ENCODE measurements around the gene NAT9.

NAT9 gene

DNA sequence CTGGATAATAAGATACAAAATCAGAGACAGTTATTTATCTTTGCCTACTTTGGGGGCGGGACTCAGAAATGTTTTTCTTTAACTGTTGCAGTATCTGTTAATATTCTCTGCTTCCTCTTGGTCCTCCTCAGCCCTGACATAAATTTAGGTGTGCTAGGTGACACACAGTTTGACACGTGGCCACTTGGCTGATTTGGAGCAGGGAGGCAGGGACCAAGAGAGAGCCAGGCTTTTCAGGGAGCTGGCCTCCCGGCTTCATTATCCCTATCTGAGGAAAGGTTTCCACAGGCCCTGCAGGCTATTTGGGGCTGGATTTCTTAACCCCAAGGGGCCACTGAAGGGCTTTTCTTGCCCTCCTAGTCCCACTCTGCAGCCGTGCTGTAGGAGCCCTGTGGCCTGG is 20.1 kb upstream of the NAT9 start:
- no peak for DNase-seq
- Histone ChIP-seq H3K4me3 (ENCODE audit: low read depth, low read length) (no peak overlapping the region), H3K27me3 (replicated peaks) (no peaks in the 10 kb centered on the region), H3K27ac (no peak overlapping the region), H3K36me3 (replicated peaks) (peaks cover 44% of the 10 kb centered on the region)
- in situ Hi-C loops (cut with HindIII; ENCODE audit: low pct_ligation_motif_present, low sequenced_read_pairs) = no loop called here
- TF ChIP-seq, protein P1, sequence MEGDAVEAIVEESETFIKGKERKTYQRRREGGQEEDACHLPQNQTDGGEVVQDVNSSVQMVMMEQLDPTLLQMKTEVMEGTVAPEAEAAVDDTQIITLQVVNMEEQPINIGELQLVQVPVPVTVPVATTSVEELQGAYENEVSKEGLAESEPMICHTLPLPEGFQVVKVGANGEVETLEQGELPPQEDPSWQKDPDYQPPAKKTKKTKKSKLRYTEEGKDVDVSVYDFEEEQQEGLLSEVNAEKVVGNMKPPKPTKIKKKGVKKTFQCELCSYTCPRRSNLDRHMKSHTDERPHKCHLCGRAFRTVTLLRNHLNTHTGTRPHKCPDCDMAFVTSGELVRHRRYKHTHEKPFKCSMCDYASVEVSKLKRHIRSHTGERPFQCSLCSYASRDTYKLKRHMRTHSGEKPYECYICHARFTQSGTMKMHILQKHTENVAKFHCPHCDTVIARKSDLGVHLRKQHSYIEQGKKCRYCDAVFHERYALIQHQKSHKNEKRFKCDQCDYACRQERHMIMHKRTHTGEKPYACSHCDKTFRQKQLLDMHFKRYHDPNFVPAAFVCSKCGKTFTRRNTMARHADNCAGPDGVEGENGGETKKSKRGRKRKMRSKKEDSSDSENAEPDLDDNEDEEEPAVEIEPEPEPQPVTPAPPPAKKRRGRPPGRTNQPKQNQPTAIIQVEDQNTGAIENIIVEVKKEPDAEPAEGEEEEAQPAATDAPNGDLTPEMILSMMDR (IDR thresholded peaks at IDR 0.05; ENCODE audit: low read depth, low read length, missing control alignments) = no peak

DNA sequence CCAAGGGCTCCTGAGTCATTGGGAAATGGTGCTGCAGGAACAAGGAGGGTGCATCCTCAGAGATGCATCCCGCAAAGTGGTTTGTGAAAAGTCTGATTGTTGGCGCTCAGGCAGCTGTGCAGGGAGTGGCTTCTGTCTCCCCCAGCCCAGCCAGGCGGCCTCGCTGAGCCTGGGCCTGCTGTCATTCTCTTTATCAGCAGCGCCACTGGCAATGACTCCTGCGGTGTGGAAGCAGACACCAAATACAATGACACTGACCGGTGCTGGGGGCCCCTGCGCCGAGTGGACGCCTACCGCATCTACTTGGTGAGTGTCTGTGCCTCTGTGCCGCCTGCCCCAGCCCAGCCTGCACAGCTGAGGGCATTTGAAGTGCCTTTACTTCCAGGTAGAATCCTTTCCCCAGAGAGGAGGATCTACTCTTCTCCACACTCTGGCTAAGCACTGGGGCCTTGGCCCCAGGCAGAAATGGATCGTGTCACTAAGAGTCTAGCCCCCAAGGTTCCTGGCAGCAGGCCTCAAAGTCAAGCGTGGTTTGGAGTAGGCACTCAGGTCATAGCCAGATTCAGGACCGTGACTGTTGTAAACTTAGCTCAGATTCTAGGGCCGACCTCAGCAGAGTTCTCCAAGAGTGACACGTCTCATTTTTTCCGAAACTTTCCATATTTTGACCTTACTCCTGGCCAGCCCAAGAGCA is 19.3 kb upstream of the NAT9 start:
- H3K4me3 ChIP-seq (ENCODE audit: low read depth, low read length) = no peak overlapping the region
- in situ Hi-C loops (cut with HindIII; ENCODE audit: low pct_ligation_motif_present, low sequenced_read_pairs) = no loop called here
- H3K36me3 ChIP-seq (replicated peaks) = peaks cover 44% of the 10 kb centered on the region
- no peak for DNase-seq
- no peak overlapping the region for H3K27ac ChIP-seq
- TF ChIP-seq, protein P1 (IDR thresholded peaks at IDR 0.05; ENCODE audit: low read depth, low read length, missing control alignments) = no peak
- H3K27me3 ChIP-seq (replicated peaks) = no peaks in the 10 kb centered on the region

DNA sequence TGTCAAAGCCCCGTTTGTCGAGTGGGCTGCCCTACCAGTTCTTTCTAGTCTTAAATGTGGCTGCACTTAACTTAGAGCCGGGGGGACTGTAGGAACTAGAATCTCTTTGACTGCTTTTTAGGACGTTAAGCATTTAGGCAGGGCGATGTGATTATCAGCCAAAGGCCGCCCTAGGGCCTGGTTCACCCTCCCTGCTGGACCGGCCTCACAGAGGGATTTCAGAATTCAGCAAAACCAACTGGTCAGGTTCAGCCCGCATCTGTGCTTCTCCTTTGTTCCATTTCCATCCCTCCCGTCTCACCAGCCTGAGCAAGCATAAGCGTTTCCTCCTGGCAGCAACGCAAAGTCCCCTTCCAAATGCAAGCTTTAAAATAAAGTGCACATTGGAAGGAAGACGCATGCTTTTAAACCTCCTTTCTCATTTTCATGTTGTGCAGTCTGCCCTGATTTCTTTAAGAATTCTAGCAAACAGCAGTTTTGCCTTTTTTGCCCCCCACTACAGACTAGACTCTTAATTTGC is 16.5 kb upstream of the NAT9 start:
- Histone ChIP-seq H3K27me3 (replicated peaks) (no peaks in the 10 kb centered on the region), H3K4me3 (ENCODE audit: low read depth, low read length) (no peak overlapping the region), H3K36me3 (replicated peaks) (peaks cover 34% of the 10 kb centered on the region), H3K27ac (no peak overlapping the region)
- no peak for DNase-seq
- in situ Hi-C loops (cut with HindIII; ENCODE audit: low pct_ligation_motif_present, low sequenced_read_pairs) = no loop called here
- TF ChIP-seq, protein P1 (IDR thresholded peaks at IDR 0.05; ENCODE audit: low read depth, low read length, missing control alignments) = no peak

DNA sequence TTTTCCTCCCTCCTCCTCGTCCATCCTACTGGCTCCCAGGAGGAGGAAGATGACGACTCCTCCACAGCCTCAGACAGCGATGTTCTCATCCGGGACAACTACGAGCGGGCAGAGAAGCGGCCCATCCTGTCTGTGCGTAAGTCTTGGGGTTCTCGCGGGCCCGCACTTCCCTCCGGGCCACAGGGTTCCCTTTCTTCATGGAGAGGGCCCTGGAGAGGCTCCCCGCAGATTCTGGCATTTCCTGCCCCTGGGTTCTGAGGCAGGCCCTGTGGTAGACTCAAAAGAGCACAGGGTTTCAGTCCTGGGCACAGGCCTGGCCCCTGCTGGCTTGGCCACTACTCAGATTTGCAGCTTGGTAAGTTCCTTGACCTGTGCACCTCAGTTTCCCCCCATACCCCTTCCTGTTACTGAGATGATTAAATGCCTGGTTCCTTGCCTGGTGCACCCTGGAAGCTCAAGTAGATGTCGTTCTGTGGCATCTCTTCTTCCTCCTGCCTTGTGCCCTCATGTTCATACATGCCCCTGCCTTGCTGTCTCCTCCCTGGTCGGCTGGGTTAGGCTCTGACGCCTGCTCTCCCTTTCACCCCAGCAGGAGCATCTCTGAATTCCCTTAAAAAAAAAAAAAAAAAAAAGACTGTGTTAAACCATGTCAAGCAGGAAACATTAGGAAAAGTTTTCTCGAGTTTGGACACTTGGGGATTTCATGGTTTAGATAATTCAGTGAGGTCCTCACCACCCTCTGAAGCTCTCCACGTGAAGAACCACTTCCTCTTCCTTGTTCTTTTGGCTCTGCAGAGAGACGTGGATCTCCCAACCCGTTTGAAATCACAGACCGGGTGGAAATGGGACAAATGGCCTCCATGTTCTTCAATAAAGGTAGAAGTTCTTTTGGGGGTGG is 14.3 kb upstream of the NAT9 start:
- peaks cover 25% of the 10 kb centered on the region for H3K36me3 ChIP-seq (replicated peaks)
- in situ Hi-C loops (cut with HindIII; ENCODE audit: low pct_ligation_motif_present, low sequenced_read_pairs) = no loop called here

DNA sequence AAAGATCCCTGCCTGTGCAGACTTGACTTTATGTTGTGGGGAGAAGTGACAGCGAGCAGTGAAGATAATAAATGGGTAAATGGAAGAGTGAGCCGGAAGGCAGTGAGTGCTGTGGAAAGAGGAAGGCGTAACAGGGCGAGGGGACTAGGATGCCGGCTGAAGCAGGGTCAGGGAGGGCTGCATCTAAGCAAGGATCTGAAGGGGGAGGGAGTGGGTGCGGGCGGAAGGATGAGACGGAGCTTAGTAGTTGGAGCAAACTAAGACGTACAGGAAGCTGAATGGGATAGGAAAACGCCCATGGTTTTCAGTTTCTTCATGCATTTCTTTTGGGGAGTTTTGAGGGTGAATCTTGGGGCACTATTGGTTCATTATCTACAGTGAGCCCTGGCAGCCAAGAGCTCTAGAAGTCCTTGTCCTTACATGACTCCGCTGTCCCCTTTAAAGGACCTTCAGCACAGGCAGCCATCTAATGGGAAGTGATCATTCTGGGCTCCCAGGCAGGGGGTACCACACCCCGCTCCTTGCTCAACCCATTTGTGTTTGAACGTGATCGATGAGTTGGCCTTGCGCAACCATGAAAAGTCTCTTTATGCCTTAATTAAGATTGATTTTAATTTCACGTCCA is 10.4 kb upstream of the NAT9 start:
- H3K27ac ChIP-seq = no peak overlapping the region
- peaks cover 16% of the 10 kb centered on the region for H3K36me3 ChIP-seq (replicated peaks)
- DNase-seq = no peak
- H3K27me3 ChIP-seq (replicated peaks) = no peaks in the 10 kb centered on the region
- H3K4me3 ChIP-seq (ENCODE audit: low read depth, low read length) = no peak overlapping the region
- in situ Hi-C loops (cut with HindIII; ENCODE audit: low pct_ligation_motif_present, low sequenced_read_pairs) = no loop called here
- TF ChIP-seq, protein P1 (IDR thresholded peaks at IDR 0.05; ENCODE audit: low read depth, low read length, missing control alignments) = no peak

More for the DNA sequence above, 14.3 kb upstream of the NAT9 start:
- no peak overlapping the region for H3K27ac ChIP-seq
- no peak overlapping the region for H3K4me3 ChIP-seq (ENCODE audit: low read depth, low read length)
- no peaks in the 10 kb centered on the region for H3K27me3 ChIP-seq (replicated peaks)
- DNase-seq = no peak
- TF ChIP-seq, protein P1 (IDR thresholded peaks at IDR 0.05; ENCODE audit: low read depth, low read length, missing control alignments) = no peak

Measured in brain microvascular endothelial cell (primary cell).